ENCODE measurements around the gene CELF4.

The CELF4 gene

DNA sequence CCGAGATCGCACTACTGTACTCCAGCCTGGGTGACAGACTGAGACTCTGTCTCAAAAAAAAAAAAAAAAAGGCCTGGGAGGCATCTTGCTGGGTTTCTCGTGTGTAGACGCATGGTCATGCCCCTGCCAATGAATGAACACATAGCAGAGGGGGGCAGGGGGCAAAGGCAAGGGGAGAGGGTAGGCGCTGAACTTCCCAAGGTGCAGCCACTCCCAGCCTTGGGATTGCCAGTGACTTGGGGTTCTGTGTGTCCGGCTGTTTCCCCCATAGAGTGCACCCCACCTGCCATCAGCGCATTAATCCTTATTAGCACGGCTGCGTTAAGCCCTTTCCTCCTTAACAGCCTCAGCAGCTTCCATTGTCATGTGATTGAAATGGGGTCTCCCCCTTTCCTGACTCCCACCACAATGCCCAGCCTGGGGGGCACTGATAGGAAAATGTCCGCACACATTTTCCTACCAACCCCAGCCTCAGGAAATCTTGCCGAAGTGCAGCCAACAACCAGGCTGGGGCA, 225.8 kb downstream of the CELF4 start:
- FAIRE-seq: no peak

DNA sequence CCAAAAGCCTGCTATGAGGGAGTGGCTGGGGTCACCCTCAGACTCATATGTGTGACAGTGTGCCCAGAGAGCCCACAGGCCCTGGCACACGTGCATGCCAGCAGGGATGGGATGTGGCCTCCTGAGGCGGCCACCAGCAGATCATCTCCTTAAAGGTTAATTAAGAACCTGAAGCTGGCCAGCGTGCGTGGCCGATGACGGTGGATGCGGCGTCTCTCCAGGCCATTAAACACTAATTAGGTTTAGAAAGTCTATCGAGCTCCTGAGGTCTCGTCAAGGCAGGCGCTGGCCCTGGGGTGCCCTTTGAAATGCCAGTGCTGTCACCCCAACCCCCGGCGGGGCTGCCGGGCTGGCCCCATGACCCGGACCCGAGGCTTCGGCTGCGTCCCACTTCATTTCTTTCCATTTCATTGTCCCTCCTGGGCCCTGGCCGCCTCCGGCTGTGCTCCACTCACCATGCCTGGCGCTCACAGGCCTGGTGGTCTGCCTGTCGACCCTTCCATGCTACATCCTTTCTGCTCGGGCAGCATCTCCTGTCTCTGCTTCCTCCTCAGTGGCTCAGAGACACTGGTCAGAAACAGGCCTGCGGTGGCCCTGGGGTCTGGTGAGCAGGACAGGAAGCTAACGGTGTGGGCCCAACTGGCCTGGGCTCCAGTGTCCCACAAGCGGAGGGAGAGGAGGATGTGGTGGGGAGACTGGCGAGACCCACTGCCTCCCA, 228.9 kb downstream of the CELF4 start:
- no peak for FAIRE-seq

DNA sequence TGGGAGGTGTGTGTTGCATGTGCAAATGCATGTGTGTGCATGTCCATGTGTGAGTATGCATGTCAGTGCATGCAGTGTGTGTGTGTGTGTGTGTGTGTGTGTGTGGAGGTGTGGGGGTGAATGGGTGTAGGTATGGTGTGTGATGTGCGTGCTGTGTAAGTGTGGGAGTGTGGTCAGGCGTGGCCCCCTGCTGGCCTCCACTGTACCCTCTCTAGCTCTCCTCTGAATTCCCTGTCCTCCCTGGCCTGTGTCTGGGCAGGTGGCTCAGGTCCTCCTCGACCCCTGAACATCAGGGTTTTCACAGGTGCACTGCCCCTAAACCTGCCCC, 230.2 kb downstream of the CELF4 start:
- no peak for FAIRE-seq

DNA sequence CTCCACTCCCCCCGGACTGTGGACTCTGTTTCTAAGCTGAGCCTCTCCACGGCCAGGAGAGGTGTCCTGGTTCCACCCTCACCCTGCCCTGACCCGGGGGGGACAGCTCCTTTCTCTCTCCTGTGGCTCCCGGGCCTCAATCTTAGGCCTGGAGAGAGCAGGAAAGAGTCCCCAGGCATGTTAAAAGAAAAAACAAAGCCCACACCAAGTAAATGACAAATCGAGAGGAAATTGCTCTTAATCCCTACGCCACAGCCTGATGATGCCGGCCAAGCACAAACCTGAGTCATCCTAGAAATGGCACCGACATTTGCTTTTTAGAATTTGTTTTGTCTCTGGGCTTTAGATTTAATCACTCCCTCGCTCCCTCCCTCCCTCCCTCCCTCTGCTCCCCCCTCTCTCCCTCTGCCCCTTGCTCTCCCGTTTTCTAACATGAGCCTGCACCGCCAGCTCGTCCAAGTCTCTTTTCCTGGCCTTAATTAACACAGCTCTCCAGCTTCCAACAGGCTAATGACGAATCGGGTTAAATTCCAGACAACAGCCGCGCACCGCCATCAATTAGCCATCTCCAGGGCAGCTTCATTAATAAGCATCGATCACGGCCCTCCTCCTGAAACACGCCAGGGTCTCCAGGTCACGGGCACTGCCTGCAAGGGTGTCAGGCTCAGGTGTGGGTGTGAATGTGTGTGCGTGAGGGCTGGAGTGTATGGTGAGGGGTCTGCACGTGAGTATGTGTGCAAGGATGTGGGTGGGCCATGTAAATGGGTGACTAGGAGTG, 230.8 kb downstream of the CELF4 start:
- FAIRE-seq: no peak

DNA sequence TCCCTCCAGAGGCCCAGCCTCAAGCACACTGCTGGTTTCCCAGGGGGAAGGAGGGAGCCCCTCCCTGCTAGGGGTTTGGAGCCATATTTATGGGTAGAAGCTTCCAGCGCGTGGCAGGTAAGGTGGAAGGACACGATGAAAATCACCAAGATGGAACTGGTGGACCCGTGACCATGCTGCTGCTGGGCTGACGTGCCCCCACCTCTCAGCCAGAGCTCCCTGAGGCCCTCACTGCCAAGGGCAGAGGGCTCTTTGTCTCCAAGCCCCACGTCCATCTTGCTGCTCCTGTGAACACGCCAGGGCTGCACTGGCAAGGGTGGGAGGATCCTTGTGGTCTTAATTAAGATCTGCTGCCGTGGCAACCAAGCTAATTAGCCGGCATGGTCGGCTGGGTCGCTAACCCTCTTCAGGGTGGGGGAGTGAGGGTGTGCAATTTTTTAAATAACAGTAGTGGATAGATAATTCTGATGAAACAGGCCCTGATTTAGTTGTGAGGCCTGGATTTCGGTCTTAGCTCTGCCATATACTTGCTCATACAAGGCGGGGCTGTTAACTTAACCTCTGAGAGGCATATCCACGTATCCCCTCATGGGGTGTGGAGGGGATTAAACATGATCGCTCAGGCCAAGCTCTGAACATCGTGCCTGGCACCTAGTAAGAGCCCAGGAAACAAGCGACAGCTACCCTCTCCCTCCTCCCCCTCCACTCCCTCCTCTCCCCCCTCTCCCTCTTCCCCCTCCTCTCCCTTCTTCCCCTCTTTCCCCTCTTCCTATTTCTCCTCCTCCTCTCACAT, 232.8 kb downstream of the CELF4 start:
- no peak for FAIRE-seq

DNA sequence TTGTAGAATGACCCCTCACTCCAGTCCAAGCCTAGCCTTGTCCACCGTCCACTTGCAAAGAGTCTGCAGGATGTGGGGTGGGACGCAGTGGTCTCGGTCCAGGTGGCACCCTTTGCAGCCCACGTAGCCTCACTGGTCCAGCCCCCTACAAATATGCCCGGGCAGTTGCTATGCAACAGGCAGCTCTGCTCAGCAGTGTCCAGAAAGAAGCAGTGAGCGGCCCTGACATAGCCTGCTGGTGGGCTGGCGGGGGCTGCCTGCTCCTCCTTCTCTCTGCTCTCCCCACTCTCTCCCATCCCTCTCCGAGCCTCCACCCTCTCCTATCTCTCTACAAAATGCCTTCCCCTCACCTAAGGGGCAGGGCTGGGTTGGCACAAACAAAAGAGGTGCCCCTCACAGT, 233.4 kb downstream of the CELF4 start:
- FAIRE-seq: no peak

DNA sequence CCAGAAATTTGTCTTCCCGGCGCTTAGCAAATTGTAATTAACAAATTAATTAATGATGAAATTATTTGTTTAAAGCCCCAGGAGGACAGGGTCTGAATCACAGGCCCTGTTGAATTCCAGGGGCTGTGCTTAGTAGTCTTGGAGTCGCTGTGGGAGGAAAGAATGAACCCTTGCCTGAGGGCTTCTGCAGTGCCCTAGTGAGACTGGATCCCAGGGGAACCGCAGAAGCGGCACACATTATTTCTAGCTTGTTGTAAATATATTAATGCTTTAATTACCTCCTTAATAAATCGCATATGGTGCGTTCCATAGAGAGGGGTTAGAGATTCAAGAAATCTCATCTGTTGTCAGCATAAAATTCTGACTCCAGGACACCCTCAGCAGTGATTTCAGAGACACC, 235.4 kb downstream of the CELF4 start:
- FAIRE-seq: no peak

DNA sequence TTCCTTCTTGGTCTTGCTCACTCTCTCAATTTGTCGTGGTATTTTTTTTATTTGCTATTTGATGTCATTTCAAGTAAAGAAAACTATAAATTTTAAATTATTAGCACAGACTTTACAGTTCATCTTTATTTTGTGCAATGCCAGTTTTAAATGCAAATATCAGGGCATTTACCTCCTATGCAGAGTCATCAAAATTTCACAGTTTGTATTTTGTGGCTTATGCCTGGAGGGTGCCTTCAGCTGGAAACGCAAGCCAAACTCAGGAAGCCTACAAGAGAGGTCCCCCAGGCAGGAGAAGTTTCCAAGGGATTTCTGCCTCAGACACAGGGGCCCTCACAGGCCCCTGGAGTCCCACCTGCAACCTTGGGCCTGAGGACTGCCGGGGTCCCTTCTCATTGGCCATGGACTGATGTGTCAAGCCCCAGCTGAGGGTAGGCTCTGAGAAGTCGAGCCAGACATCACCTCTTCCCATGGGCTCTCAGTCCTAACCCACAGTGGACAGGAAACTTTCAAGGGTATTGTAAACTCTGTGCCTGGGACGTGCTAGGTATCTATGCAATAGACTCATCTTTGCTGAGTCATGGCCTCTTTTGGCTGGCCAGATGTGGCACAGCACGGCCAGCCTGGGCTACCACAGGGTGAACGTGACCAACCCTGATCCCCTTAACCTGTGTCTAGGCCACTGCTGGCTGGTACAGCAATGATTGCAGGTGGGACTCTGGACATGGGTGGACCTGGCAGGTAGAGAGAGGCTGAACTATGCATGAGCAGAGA, 236.5 kb downstream of the CELF4 start:
- no peak for FAIRE-seq

DNA sequence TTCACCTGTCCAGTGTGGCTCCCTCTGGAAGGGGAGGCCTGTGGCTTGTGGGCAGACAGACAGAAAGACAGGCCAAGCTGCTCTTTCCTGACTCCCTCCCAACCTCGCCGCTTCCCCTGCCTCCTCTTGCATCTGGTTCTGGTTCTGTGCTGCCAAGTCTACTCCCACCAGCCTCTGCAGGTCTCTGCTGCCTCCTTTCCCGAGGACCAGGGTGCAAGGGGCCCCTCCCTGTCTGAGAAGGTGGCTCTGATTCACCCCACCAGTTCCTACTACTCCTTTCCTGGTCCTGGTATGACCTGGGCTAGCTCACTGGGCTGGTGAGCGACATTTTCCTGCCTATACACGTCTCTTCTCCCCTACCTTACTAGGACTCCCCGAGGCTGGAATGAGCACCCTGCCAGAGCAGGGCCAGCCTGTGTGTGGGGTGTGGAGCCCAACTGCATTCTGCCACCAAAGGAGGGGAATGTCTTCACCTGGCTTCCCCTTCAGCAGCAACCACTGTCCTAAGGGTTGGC, 238.5 kb downstream of the CELF4 start:
- no peak for FAIRE-seq

DNA sequence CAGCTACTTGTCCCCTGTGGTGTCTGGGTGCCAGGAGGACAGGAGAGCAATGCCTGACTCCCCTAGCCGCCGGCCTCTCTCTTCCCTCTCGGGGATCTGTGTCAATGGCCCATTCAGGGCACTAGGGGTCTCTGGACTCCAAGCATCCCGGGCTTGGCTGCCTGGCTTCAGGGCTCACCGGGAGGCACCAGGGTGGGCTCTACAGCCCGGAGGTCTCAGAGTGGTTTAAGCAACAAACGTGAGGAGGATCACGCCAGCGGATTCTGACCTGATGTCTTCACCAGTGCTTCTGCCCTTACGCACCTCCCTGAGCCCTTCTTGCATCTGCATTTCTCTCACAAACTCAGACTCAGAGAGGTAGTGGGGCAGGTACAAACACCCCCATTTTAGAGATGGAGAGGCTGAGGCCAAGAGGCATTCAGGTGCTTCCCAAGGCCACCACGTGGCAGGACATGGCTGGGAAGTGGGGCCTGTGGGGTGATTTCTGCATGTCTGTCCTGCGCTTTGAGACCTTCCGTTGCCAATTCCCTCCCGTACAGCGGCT, 243.0 kb downstream of the CELF4 start:
- no peak for FAIRE-seq

DNA sequence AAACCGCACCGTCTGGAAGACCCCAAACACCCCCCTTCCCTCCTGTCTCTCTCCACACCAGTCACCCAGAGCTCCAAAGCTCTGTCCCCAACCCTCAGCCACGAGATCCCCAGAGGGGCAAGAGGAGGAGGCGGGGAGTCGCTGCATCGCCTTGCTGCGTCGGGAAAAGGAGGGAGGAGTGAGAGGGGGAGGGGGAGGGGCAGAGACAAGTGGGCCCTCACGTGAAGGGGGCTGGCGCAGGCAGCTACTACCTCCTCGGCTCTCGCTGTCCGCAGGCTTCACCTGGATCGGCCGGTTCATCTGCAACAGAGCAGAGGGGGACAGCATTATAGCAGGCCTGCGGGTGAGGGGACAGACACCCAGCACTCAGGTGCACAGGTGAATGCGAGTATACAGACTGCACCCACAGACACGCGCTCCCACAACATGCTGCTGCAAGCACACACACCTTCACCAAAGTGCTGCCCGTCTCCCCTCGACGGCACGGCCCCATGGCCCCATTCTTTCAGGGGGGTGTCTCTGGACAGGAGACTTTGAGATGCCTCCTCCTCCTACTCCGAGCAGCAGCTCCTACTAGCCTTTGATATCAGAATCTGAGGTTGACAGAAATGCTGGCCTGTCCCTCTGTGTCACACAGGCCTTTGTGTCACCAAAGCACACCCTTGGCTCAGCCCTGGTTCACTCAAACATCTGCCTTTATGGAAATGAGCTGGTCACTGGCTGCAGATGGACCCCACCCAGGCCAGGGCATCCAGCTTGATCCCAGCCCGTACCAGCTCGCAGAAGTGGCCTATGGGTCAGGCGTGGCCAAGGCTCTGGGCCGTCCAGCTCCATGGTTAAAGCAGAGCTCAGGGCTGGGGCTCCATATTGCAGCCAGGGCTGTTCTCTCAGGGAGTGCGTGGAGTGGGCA, 243.8 kb downstream of the CELF4 start:
- no peak for FAIRE-seq

DNA sequence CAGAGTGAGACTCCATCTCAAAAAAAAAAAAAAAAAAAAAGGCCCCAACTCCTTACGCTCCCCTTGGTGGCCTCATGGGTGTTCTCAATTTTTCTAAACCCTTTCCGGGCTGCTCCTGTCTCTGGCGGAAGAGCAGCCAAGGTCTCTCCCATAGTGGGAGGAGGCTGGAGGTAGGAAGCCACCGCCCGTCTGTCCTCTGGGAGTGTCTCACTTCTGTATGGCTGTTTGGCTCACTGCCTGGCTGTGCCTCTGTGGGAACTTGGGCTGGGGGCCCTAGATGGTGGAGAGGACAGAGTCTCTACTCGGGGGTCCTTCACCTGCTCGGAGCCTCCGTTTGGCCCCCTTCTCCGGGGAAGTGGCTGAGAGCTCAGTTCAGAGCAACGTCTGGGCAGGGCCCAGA, 245.3 kb downstream of the CELF4 start:
- no peak for FAIRE-seq

DNA sequence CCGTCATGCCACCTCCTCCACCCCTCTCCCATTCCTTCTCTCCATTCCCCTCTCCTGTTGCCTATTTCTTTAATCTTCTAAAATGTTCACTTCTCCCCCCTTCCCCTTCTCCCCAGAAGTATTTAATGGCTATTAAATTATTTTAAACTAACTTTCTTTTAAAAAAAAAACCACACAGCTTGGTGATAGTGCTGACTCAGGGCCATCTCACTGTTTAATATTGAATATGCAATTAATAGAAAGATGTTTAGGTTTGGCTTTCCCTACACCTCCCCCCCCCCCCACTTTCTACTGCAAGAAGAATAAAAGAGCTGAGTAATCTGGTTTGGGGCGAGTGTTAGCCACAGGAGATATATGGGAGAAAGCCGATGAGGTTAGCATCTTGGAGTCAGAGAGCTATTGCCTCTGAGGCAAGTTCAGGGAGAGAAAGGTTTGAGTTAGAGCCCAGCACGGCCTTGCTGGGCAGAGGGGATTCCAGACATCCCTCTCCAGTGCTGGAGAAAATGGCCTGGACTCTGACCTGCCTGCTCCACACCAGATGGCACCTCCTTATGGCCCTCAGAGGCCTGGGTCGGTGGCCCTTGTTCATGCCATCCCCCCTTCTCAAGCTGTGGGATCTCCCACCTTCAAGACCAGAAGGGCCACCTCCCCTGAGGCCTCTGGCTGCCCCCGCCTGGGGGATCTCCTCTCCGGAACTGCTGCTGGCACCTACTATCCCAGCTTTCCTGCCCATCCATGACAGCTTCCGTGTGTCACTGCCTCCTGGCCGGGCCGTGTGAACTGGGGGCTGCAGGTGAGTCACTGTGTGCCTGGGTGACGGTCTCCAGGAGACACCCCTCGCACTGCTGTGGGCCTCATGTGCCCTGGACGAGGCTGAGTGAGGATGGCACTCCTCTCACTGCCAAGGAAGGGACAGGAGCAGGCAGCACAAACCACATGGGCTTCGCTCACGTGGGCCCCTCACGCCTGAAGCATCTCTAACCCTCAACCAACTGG, 246.9 kb downstream of the CELF4 start:
- FAIRE-seq: no peak

DNA sequence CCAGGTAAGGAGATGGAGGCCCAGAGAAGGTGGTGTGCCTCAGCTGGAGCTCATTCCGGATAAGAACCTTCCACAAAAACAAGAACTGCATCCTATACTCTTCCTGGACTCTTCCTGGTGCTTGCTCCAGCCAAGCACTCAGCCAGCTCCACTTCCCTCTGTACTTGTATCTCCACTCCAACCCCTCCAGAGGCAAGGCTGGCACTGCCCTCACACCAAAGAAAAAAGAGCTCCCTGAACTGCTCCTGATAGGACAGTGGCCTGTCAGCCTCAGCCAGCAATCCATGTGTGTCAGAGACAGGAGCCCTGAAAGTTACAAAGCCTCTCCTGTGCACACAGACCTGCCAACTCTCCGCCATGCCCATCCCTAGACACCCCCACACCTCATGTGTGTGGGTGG, 248.1 kb downstream of the CELF4 start:
- FAIRE-seq: no peak

DNA sequence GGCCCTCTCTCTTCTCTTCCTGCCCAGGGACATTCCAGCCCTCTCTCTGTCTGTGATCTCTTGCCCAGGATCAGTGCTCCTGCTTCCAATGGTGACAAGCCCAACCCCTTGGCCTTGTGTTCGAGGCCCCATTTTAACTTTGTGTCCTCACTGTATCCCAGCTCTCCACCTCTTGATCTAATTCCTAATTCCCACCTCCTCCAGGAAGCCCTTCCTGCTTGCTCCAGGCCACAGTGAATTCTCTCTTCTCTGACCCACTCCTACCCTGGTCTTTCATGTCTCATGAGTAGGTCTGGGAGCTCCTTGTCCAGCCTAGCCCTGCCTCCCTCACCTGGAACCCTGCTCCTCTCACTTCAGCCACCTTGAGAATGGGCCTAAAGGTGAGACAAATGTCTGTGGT, 249.1 kb downstream of the CELF4 start:
- FAIRE-seq: no peak

DNA sequence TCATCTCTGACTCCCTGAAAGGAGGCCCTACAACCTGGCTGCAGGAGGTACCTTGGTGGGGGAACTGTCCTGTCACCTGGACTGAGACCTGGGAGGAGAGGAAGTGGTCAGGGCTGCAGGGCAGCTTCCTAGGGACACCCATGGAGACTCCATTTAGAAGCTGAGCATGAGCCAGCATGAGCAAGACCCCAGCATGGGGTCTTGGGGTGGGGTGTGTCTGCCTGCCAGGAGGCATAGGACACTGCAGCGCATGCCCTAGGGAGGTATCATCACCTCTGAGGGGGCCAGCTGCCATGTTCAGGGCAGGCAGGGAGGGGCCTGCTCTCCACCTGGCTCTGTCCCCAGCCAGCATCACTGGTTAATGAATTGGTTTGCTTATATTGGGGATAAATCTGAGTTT, 249.7 kb downstream of the CELF4 start:
- no peak for FAIRE-seq

DNA sequence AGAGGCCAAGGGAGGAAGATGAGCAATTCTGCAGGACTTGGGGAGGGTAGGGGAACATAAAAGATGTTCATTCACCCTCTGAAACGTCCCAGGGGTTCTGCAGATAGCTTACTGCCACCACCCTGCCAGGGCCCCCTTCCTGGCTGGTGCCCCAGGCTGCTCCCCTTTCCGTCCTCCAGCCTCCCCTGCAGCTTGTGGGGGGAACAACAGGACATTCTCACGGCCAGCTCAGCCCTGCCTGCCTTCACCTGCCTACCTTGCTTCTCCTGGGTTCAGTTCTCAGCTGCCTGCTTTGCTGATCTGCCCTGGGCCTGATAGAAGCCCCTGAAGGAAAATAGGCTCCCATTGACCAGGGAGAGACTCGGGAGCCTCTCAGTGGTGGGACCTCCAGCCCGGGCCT, 251.1 kb downstream of the CELF4 start:
- FAIRE-seq: no peak

DNA sequence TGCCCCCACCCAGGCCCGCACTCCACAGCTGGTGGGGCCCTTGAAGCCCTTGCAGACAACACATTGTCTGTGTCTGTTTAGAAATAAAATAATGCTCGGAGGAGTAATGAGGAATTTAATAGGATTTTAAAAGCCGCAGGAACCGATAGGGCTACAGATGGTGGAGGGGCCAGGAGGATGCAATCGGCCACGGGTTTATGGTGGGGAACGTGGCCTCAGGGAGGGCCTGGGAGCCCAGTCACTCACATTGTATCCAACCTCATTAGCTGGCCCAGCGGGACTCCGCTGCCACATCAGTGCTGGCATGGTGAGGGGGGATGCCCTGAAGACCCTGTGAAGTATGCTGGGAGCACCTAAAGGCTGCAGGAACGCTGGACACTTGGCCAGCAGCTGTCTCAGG, 252.0 kb downstream of the CELF4 start:
- FAIRE-seq: no peak

DNA sequence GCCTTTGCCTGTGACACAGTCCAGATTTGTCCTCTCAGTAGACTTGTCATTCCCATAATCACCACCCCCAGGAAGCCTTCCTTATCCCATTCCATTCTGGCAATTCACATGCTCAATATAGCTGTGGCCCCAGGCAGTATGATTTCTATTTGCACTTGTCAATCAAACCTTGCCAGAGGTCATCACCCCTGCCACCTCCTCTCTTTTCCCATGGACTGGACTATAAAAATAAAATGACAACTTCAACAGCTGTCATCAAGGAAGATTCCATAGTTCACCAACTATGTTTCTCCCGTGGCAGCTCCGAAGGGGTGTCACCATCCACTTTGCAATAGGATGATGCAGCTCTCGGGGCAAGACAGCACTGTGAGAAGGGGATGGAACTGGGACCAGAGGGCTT, 255.7 kb downstream of the CELF4 start:
- no peak for FAIRE-seq

DNA sequence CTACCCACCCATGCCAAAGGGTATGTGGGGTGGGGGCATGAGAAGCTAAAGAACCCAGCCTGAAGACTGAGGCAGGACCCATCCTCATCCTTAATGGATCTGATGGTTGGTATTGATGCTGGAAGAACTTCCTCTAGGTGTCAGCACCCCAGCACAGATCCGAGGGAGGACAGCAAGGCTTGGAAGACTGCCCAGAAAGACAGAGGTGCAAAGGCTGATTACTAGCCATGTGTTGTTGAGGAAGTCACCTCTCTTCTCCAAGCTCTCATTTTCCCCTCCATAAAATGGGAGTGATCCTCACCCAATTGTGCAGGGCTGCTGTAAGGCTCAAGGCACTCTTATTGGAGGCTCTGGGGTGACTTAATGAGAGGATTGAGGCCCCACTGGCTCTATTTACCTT, 256.5 kb downstream of the CELF4 start:
- FAIRE-seq: no peak

All from A204.1 (cell line).